K562 (cell line): ENCODE data around the gene NR6A1. TPM values are rescaled to one million over a fixed set of nuclear protein-coding genes. Genes with fewer than 3 reads are reported as not detected.
A peak's percentile ranks its signal among the peaks of the same experiment; 100 is the strongest.

Experiments used
- ATAC-seq: fragments of 200-7000 bp; cut with Tn5 transposase; 3 replicates; pipeline ENCODE4 v1.9.1; 2020; ENCODE audit warnings: moderate library complexity
- BruUV-seq: library from RNA; stranded (reverse); fragments of 400-500 nt; replicated peaks from 2 replicates; lab custom pipeline; 2021; lab: Mats Ljungman, UMichigan
- CTCF ChIA-PET: fragments of 300-600 bp; formaldehyde crosslinking; extraction: SDS; loops from one replicate; lab custom pipeline; 2021; ENCODE audit warnings: low intra/inter-chr PET ratio; lab: Yijun Ruan, JAX
- POLR2A ChIA-PET: fragments of 300-600, 350-650 bp; sonication (Branson Sonifier 250); formaldehyde crosslinking; extraction: SDS; loops from one replicate; lab custom pipeline; 2021; ENCODE audit warnings: antibody characterized with exemption, inconsistent platforms; lab: Yijun Ruan, JAX
- DNase-seq, 4 experiments: peaks; one replicate each; pipeline versions ENCODE4 v3.0.0 to v3.0.0-alpha.2; 2011 to 2018; ENCODE audit warnings: low spot score in 3 of 4, mixed read lengths in 3 of 4; ENCODE audit errors: extremely low read depth in 1 of 4
- FAIRE-seq: peaks from 2 replicates; lab custom pipeline; 2011; peaks lifted over from hg19 to GRCh38; lab: Jason Lieb, UNC
- H2AFZ ChIP-seq: 2 replicates; pipeline ENCODE4 v1.6.0; 2011; ENCODE audit warnings: low read depth, low read length, control low read depth, inconsistent platforms
- H3K27ac ChIP-seq: fragments of 200-600 bp; 3 replicates; pipeline ENCODE4 v1.8.0; 2011; ENCODE audit warnings: low read depth, mild to moderate bottlenecking, control low read depth, inconsistent platforms, low read length, moderate library complexity, mixed read lengths; ENCODE audit errors: extremely low read depth
- H3K27me3 ChIP-seq, 2 experiments: fragments of 300-600 bp in 1 of 2; 2 replicates in 1 of 2; 3 replicates in 1 of 2; pipeline versions ENCODE4 v1.6.0 to v1.8.0; 2011; ENCODE audit warnings: inconsistent platforms in 2 of 2, low read length in 2 of 2, mild to moderate bottlenecking in 1 of 2, mixed read lengths in 1 of 2, moderate library complexity in 1 of 2; ENCODE audit not compliant: control insufficient read depth in 2 of 2, insufficient read depth in 2 of 2
- H3K36me3 ChIP-seq: fragments of 300-600 bp; 3 replicates; pipeline ENCODE4 v1.8.0; 2011; ENCODE audit warnings: mild to moderate bottlenecking, low read length, inconsistent platforms; ENCODE audit not compliant: control insufficient read depth, insufficient read depth
- H3K4me1 ChIP-seq, 2 experiments: fragments of 200-600 bp in 1 of 2; replicated peaks in 1 of 2; 2 replicates in 1 of 2; 3 replicates in 1 of 2; pipeline versions ENCODE4 v1.5.1 to v1.8.0; 2011; ENCODE audit warnings: inconsistent platforms in 2 of 2, low read length in 2 of 2, mild to moderate bottlenecking in 1 of 2, mixed read lengths in 1 of 2, moderate library complexity in 1 of 2; ENCODE audit not compliant: control insufficient read depth in 2 of 2, insufficient read depth in 2 of 2
- H3K4me2 ChIP-seq: 2 replicates; pipeline ENCODE4 v1.6.1; 2011; ENCODE audit warnings: low read length, control low read depth, inconsistent platforms, mixed read lengths; ENCODE audit not compliant: insufficient read depth
- H3K4me3 ChIP-seq: fragments of 200-600 bp; sonication (generic), shearing (Covaris generic); 2 replicates; pipeline ENCODE4 v1.5.1; 2016; ENCODE audit warnings: control low read depth, inconsistent platforms
- H3K79me2 ChIP-seq: fragments of 200-600 bp; 3 replicates; pipeline ENCODE4 v1.8.0; 2011; ENCODE audit warnings: low read length, inconsistent platforms; ENCODE audit not compliant: control insufficient read depth, insufficient read depth
- H3K9ac ChIP-seq, 2 experiments: 2 replicates each; pipeline versions ENCODE4 v1.6.0 to v1.6.1; 2011; ENCODE audit warnings: low read depth in 2 of 2, low read length in 2 of 2, control low read depth in 1 of 2, inconsistent platforms in 1 of 2, mild to moderate bottlenecking in 1 of 2, mixed read lengths in 1 of 2; ENCODE audit not compliant: insufficient read depth in 1 of 2
- H3K9me1 ChIP-seq: one replicate; pipeline ENCODE4 v1.6.0; 2011; ENCODE audit warnings: inconsistent platforms, mild to moderate bottlenecking, low read length, moderate library complexity; ENCODE audit not compliant: control insufficient read depth, insufficient read depth
- H3K9me3 ChIP-seq: replicated peaks from 2 replicates; pipeline ENCODE4 v1.5.1; 2011; ENCODE audit warnings: low read depth, low read length, inconsistent platforms; ENCODE audit not compliant: control insufficient read depth, insufficient read depth
- H4K20me1 ChIP-seq: replicated peaks from 2 replicates; pipeline ENCODE4 v1.6.1; 2011; ENCODE audit warnings: low read length, inconsistent platforms, mixed read lengths; ENCODE audit not compliant: control insufficient read depth, insufficient read depth
- ATF1 ChIP-seq, 2 experiments: fragments of 450-650 bp in 1 of 2; IDR thresholded peaks; 2 replicates each; pipeline ENCODE4 v1.6.1; 2016; ENCODE audit warnings: missing compliant biosample characterization in 1 of 2, missing genetic modification characterization in 1 of 2
- BMI1 ChIP-seq: fragments of 150-350 bp; IDR thresholded peaks from 2 replicates; pipeline ENCODE4 v1.6.1; 2014; ENCODE audit warnings: low read length
- CBFA2T2 ChIP-seq: fragments of 450-650 bp; conservative IDR thresholded peaks from 2 replicates; pipeline ENCODE4 v1.6.1; 2017; ENCODE audit warnings: mild to moderate bottlenecking
- CTBP1 ChIP-seq: fragments of 450-650 bp; IDR thresholded peaks from 2 replicates; pipeline ENCODE4 v1.6.1; 2016; ENCODE audit warnings: borderline replicate concordance
- EP300 ChIP-seq: IDR thresholded peaks from 2 replicates; pipeline ENCODE4 v1.6.1; 2012; ENCODE audit warnings: low read length, improper control_type of control experiment
- HDAC8 ChIP-seq: fragments of 450-650 bp; IDR thresholded peaks from 2 replicates; pipeline ENCODE4 v1.6.1; 2016; ENCODE audit warnings: mild to moderate bottlenecking, missing genetic modification characterization, moderate library complexity, missing compliant biosample characterization
- HNRNPH1 ChIP-seq: fragments of 200-400 bp; formaldehyde crosslinking; optimal IDR thresholded peaks from 2 replicates; pipeline ENCODE3; 2017; ENCODE audit warnings: low read depth, mild to moderate bottlenecking, low read length, moderate library complexity
- KLF16 ChIP-seq: IDR thresholded peaks from 2 replicates; pipeline ENCODE4 v1.6.1; 2016; ENCODE audit warnings: antibody characterized with exemption
- MTA3 ChIP-seq: fragments of 450-650 bp; formaldehyde crosslinking; IDR thresholded peaks from 2 replicates; pipeline ENCODE4 v1.6.1; 2017; ENCODE audit warnings: mild to moderate bottlenecking, borderline replicate concordance
- NR2C2 ChIP-seq, 2 experiments: fragments of 200-800 bp in 1 of 2; sonication (Bioruptor generic) in 1 of 2; sonication (generic) in 1 of 2; formaldehyde crosslinking in 1 of 2; IDR thresholded peaks; 2 replicates each; pipeline versions ENCODE4 v1.6.1 to v1.8.0; 2016 to 2022; ENCODE audit warnings: mild to moderate bottlenecking in 1 of 2, missing compliant biosample characterization in 1 of 2, missing genetic modification characterization in 1 of 2, missing genetic modification reagents in 1 of 2
- RBFOX2 ChIP-seq: fragments of 200-400 bp; formaldehyde crosslinking; IDR thresholded peaks from 2 replicates; pipeline ENCODE4 v1.6.1; 2017; ENCODE audit warnings: low read depth, mild to moderate bottlenecking, low read length, moderate library complexity
- RCOR1 ChIP-seq, 2 experiments: IDR thresholded peaks; 2 replicates each; pipeline ENCODE4 v1.6.1; 2012; ENCODE audit warnings: low read depth in 2 of 2, low read length in 2 of 2, borderline replicate concordance in 1 of 2, improper control_type of control experiment in 1 of 2
- SMC3 ChIP-seq: conservative IDR thresholded peaks from 2 replicates; pipeline ENCODE4 v1.6.1; 2011; ENCODE audit warnings: low read depth, low read length, improper control_type of control experiment; ENCODE audit not compliant: insufficient read depth
- SOX6 ChIP-seq: fragments of 450-650 bp; IDR thresholded peaks from 2 replicates; pipeline ENCODE4 v1.6.1; 2014; ENCODE audit warnings: mild to moderate bottlenecking
- SRSF9 ChIP-seq: fragments of 200-400 bp; formaldehyde crosslinking; IDR thresholded peaks from 2 replicates; pipeline ENCODE4 v1.6.1; 2017; ENCODE audit warnings: low read depth, low read length, borderline replicate concordance
- ZBTB1 ChIP-seq: sonication (generic); formaldehyde crosslinking; IDR thresholded peaks from 2 replicates; pipeline ENCODE4 v1.8.1; 2023; ENCODE audit warnings: missing genetic modification reagents, low read depth, mild to moderate bottlenecking, borderline replicate concordance
- WGBS: fragments of 100-300 bp; shearing (Covaris generic); methylation state at CpG from one replicate; pipeline ENCODE4 v1.1.6; 2016; ENCODE audit warnings: low coverage, mixed read lengths; ENCODE audit not compliant: insufficient coverage; ENCODE audit errors: missing lambda C conversion rate; 5-methylcytosine and 5-hydroxymethylcytosine counted together
- in situ Hi-C: fragments of 300-500 bp; cut with MboI; formaldehyde crosslinking; loops from 4 replicates; pipeline ENCODE4 v1.15.0; 2018; ENCODE audit warnings: inconsistent platforms, mixed read lengths
- intact Hi-C: fragments of 100-400 bp; cut with micrococcal nuclease; formaldehyde crosslinking; loops from 2 replicates; pipeline ENCODE4 v1.14.2; 2022
- polyA plus RNA-seq, 8 experiments: library from polyadenylated mRNA; depleted of rRNA in 4 of 8; stranded (reverse) in 5 of 8; unstranded in 3 of 8; fragments of >200 nt; fragmentation: Nextera tagmentation in 2 of 8; fragmentation: Illumina TruSeq in 1 of 8; extraction: Ambion mirVana in 2 of 8; extraction: Trizol in 1 of 8; gene quantifications; 2 replicates each; pipeline versions ENCODE4 v1.2.1 to v1.2.3, GENCODE V29; 2011 to 2014; ENCODE audit warnings: inconsistent platforms in 1 of 8, missing spikeins in 1 of 8
- total RNA-seq, 7 experiments: library from RNA; depleted of rRNA in 6 of 7; stranded (reverse); fragments of >200 nt in 6 of 7; fragmentation: Illumina TruSeq in 2 of 7; extraction: Trizol in 2 of 7; gene quantifications; 2 replicates each; pipeline versions ENCODE4 v1.2.1 to v1.2.3, GENCODE V29; 2011 to 2021; ENCODE audit warnings: low replicate concordance in 1 of 7
- TF ChIP-seq, protein P1 (sequence below), 2 experiments: IDR thresholded peaks; 2 replicates each; pipeline ENCODE4 v1.6.1; 2011; ENCODE audit warnings: borderline replicate concordance in 1 of 2, control low read depth in 1 of 2, low read depth in 1 of 2, low read length in 1 of 2, mild to moderate bottlenecking in 1 of 2, mixed read lengths in 1 of 2, moderate library complexity in 1 of 2; ENCODE audit not compliant: insufficient read depth in 1 of 2, insufficient read length in 1 of 2, poor library complexity in 1 of 2, severe bottlenecking in 1 of 2; ENCODE audit errors: extremely low read depth in 1 of 2
- TF ChIP-seq, protein P2 (sequence below): fragments of 250-450 bp; sonication (Bioruptor Pico); IDR thresholded peaks from 2 replicates; pipeline ENCODE4 v1.5.1; 2021; ENCODE audit warnings: mild to moderate bottlenecking
- TF ChIP-seq, protein P3 (sequence below): sonication (generic); formaldehyde crosslinking; IDR thresholded peaks from 2 replicates; pipeline ENCODE4 v1.8.0; 2022; ENCODE audit warnings: mild to moderate bottlenecking, missing genetic modification reagents

NR6A1 gene
- total and polyA plus RNA-seq, 9 of the 15 experiments (the other 6 are each of a cell fraction or from before 2014, with no cell fraction given) = 9.7 to 55.4 (median 28.3) TPM

DNA sequence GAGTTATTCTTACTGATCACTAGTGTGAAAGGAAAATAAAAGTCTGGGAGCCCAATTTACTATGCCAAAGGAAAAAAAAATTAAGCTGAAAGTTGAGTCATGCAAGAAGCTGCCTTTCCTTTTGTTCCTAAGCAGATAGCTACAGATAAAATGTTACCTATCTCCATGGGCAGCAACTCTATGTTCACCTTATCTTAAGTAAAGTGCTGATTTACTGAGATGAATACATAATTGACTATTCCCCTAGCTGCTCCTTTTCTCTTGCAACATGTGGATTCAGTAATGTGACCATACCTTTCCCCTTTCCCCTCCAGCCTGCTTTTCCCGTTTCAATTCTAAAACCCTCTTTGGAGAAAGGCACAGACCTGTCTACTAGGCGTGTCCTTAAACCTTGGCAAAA, 201.2 kb downstream of the NR6A1 start:
- no peaks in the 10 kb centered on the region for H3K9me3 ChIP-seq
- ChIA-PET POLR2A (interaction anchor here (1.2 kb wide), 1 partner anchor 47 kb away, joined by 3 read pairs; no protein-coding TSS in a partner anchor), CTCF (no interaction called here)
- no peak overlapping the region for H3K27ac ChIP-seq
- H3K4me3 ChIP-seq = no peak overlapping the region
- FAIRE-seq = no peak
- no peaks in the 10 kb centered on the region for H3K9me1 ChIP-seq
- H3K4me2 ChIP-seq = no peak overlapping the region
- H3K27me3 ChIP-seq = no peaks in the 10 kb centered on the region
- no peak overlapping the region for H3K9ac ChIP-seq
- no peaks in the 10 kb centered on the region; the same call in 2 of the 3 replicates for H3K36me3 ChIP-seq
- no TSS peak for BruUV-seq
- peaks cover 11% of the 10 kb centered on the region for H3K79me2 ChIP-seq
- intact Hi-C loops = no loop called here
- no peak; the same call in 2 of the 3 replicates for ATAC-seq
- H4K20me1 ChIP-seq = peaks cover 8% of the 10 kb centered on the region
- WGBS = 38% methylated on average over 2 of the region's 2 CpGs
- H2AFZ ChIP-seq = no peak overlapping the region
- in situ Hi-C loops = no loop called here
- no peak for DNase-seq
- peaks cover 17 to 25% of the 10 kb centered on the region in 2 experiments; a peak in 4 of 5 replicates for H3K4me1 ChIP-seq
- TF ChIP-seq KLF16 (no peak), SOX6 (peak; percentile 79), EP300 (0 out of 2 replicates have a peak, but pooled peaks have one; percentile 18), MTA3 (no peak), SMC3 (no peak), NR2C2 (CRISPR knock-in tag; IDR thresholded peaks at IDR 0.05) (no peak), NR2C2 (tag; IDR thresholded peaks at IDR 0.05) (no peak), SRSF9 (no peak), RCOR1 (IDR thresholded peaks at IDR 0.05; ENCODE audit: borderline replicate concordance in 1 of 2, low read depth in 2 of 2, low read length in 2 of 2) (0 out of 4 replicates have a peak, but pooled peaks of 1 of the 2 experiments have one; percentile 8), CTBP1 (0 out of 2 replicates have a peak, but pooled peaks have one; percentile 28), HNRNPH1 (no peak), CBFA2T2 (no peak; the same call in 1 of the 2 replicates), ATF1 (CRISPR knock-in tag; IDR thresholded peaks at IDR 0.05) (no peak), ATF1 (tag; IDR thresholded peaks at IDR 0.05) (no peak), BMI1 (no peak), RBFOX2 (no peak), HDAC8 (no peak), ZBTB1 (CRISPR knock-in tag) (no peak)
- TF ChIP-seq, protein P1, sequence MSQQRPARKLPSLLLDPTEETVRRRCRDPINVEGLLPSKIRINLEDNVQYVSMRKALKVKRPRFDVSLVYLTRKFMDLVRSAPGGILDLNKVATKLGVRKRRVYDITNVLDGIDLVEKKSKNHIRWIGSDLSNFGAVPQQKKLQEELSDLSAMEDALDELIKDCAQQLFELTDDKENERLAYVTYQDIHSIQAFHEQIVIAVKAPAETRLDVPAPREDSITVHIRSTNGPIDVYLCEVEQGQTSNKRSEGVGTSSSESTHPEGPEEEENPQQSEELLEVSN (IDR thresholded peaks at IDR 0.05; ENCODE audit: borderline replicate concordance in 1 of 2, extremely low read depth in 1 of 2, insufficient read depth in 1 of 2, insufficient read length in 1 of 2, low read depth in 1 of 2, low read length in 1 of 2, poor library complexity in 1 of 2, severe bottlenecking in 1 of 2) = no peak
- TF ChIP-seq, protein P2, sequence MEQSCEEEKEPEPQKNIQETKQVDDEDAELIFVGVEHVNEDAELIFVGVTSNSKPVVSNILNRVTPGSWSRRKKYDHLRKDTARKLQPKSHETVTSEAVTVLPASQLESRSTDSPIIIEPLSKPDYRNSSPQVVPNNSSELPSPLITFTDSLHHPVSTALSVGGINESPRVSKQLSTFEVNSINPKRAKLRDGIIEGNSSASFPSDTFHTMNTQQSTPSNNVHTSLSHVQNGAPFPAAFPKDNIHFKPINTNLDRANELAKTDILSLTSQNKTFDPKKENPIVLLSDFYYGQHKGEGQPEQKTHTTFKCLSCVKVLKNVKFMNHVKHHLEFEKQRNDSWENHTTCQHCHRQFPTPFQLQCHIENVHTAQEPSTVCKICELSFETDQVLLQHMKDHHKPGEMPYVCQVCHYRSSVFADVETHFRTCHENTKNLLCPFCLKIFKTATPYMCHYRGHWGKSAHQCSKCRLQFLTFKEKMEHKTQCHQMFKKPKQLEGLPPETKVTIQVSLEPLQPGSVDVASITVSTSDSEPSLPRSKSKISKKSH (CRISPR knock-in tag) = no peak
- TF ChIP-seq, protein P3, sequence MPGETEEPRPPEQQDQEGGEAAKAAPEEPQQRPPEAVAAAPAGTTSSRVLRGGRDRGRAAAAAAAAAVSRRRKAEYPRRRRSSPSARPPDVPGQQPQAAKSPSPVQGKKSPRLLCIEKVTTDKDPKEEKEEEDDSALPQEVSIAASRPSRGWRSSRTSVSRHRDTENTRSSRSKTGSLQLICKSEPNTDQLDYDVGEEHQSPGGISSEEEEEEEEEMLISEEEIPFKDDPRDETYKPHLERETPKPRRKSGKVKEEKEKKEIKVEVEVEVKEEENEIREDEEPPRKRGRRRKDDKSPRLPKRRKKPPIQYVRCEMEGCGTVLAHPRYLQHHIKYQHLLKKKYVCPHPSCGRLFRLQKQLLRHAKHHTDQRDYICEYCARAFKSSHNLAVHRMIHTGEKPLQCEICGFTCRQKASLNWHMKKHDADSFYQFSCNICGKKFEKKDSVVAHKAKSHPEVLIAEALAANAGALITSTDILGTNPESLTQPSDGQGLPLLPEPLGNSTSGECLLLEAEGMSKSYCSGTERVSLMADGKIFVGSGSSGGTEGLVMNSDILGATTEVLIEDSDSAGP (CRISPR knock-in tag) = no peak
